Mesothelial cell of epicardium (in vitro differentiated cells): ENCODE data around the gene ADGRA1. TPM values are rescaled to one million over a fixed set of nuclear protein-coding genes. Genes with fewer than 3 reads are reported as not detected.
"Not testable (repeated sequence)": the region's sequence is repeated elsewhere in the genome, so short reads cannot be mapped to it uniquely, and the experiment has no call there.

Source experiments
- DNase-seq, 2 experiments: peaks; one replicate each; pipeline ENCODE4 v3.0.0; 2021; ENCODE audit warnings: low spot score in 2 of 2; ENCODE audit not compliant: unreplicated experiment in 2 of 2
- H3K27ac Mint-ChIP-seq: 2 replicates; pipeline ENCODE4 v1.8.0; 2021; ENCODE audit warnings: mixed read lengths
- H3K27me3 Mint-ChIP-seq: 2 replicates; pipeline ENCODE4 v1.8.0; 2021; ENCODE audit warnings: low read depth, mixed read lengths
- H3K36me3 Mint-ChIP-seq: 2 replicates; pipeline ENCODE4 v1.8.0; 2021; ENCODE audit warnings: mixed read lengths
- H3K4me1 Mint-ChIP-seq: 2 replicates; pipeline ENCODE4 v1.8.0; 2021; ENCODE audit warnings: mixed read lengths
- H3K4me3 Mint-ChIP-seq: 2 replicates; pipeline ENCODE4 v1.8.0; 2021; ENCODE audit warnings: mild to moderate bottlenecking, moderate library complexity, mixed read lengths
- H3K9me3 Mint-ChIP-seq: 2 replicates; pipeline ENCODE4 v1.8.0; 2021; ENCODE audit warnings: mixed read lengths
- total RNA-seq: library from RNA; stranded (reverse); gene quantifications from 3 replicates; pipeline ENCODE4 v1.2.1, GENCODE V29; 2021
- TF ChIP-seq, protein P1 (sequence below): fragments of 200-600 bp; sonication (generic); IDR thresholded peaks from one replicate; pipeline ENCODE4 v1.5.0; 2021; ENCODE audit warnings: antibody characterized with exemption; ENCODE audit not compliant: unreplicated experiment

ADGRA1 gene
- total RNA-seq, 1 donor from 2014 or later, result not detected

DNA sequence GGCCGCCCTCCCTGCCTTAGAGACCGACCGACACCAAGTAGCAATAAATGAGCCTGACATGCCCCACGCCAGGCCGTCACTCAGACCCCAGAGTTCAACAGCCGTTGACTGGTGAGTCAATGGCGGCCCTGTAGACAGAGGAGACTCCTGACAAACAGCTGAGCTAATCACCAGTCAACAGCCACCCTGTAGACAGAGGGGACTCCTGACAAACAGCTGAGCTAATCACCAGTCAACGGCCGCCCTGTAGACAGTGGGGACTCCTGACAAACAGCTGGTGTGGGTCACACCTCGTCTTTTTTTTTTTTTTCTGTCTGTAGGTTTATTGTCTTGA is 55.4 kb downstream of the ADGRA1 start:
- Mint-ChIP-seq H3K9me3 (peaks cover 19% of the 10 kb centered on the region), H3K27ac (no peak overlapping the region), H3K4me3 (no peak overlapping the region), H3K27me3 (peaks cover 8% of the 10 kb centered on the region), H3K36me3 (no peaks in the 10 kb centered on the region), H3K4me1 (peaks cover 13% of the 10 kb centered on the region)
- TF ChIP-seq, protein P1, sequence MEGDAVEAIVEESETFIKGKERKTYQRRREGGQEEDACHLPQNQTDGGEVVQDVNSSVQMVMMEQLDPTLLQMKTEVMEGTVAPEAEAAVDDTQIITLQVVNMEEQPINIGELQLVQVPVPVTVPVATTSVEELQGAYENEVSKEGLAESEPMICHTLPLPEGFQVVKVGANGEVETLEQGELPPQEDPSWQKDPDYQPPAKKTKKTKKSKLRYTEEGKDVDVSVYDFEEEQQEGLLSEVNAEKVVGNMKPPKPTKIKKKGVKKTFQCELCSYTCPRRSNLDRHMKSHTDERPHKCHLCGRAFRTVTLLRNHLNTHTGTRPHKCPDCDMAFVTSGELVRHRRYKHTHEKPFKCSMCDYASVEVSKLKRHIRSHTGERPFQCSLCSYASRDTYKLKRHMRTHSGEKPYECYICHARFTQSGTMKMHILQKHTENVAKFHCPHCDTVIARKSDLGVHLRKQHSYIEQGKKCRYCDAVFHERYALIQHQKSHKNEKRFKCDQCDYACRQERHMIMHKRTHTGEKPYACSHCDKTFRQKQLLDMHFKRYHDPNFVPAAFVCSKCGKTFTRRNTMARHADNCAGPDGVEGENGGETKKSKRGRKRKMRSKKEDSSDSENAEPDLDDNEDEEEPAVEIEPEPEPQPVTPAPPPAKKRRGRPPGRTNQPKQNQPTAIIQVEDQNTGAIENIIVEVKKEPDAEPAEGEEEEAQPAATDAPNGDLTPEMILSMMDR, result no peak
- DNase-seq, result no peak

DNA sequence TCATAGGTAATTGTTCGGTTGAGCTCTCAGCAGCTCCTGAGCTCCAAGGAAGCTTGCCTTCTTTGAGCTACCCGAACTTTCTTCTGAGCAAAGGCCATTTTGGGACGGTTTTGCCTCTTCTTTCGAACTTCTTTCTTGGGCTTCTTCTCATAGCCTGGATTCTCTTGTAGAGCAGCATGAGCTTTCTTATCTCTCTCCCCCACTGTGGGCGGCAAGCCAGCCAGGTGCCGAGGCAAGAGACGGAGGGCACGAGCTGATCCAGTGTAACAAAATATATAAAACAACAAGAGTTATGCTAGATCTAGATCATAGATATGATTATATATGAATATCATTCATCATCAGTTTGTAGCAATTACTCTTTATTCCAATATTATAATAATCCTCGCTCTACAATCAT is 55.8 kb downstream of the ADGRA1 start:
- Mint-ChIP-seq H3K4me3 (peak overlapping the region; percentile 45), H3K36me3 (no peaks in the 10 kb centered on the region), H3K4me1 (peaks cover 13% of the 10 kb centered on the region), H3K27me3 (peaks cover 11% of the 10 kb centered on the region), H3K27ac (peak overlapping the region; percentile 53), H3K9me3 (peaks cover 20% of the 10 kb centered on the region)
- DNase-seq, result no peak
- TF ChIP-seq, protein P1, result no peak

DNA sequence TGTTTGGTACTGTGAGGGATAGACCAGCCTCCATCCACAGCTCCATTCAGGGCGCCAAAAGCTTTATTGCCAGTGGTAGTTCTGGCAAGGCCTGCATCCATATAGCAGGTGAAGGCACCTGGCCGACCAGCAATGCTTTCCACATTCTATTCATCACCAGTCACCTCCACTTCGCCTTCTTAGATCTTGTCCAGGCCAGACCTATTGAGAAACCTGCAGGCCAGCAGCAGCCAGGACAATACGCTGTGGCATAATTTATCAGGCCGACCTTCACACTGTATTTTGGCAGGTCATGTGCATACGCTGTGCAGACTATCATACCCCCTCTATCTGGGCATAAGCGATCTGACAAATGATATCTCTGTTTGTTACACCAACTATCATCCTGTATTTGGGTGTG is 57.0 kb downstream of the ADGRA1 start:
- Mint-ChIP-seq H3K27ac (no peak overlapping the region), H3K4me3 (no peak overlapping the region), H3K27me3 (peaks cover 22% of the 10 kb centered on the region), H3K4me1 (peaks cover 13% of the 10 kb centered on the region), H3K9me3 (peaks cover 32% of the 10 kb centered on the region), H3K36me3 (no peaks in the 10 kb centered on the region)
- no peak for DNase-seq
- TF ChIP-seq, protein P1, result no peak

DNA sequence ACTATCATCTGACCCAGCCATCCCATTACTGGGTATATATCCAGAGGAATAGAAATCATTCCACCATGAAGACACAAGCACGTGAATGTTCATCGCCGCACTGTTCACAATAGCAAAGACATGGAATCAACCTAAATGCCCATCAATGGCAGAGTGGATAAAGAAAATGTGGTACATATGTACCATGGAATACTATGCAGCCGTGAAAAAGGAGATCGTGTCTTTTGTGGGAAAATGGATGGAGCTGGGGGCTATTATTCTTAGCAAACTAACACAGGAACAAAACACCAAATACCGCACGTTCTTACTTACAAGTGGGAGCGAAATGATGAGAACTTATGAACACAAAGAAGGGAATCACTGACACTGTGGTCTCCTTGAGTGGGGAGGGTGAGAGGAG is 62.5 kb downstream of the ADGRA1 start:
- Mint-ChIP-seq H3K4me3 (no peak overlapping the region), H3K27ac (no peak overlapping the region), H3K36me3 (no peaks in the 10 kb centered on the region), H3K27me3 (peaks cover 64% of the 10 kb centered on the region), H3K9me3 (peaks cover 36% of the 10 kb centered on the region), H3K4me1 (peaks cover 8% of the 10 kb centered on the region)
- TF ChIP-seq, protein P1, result no peak
- no peak for DNase-seq

DNA sequence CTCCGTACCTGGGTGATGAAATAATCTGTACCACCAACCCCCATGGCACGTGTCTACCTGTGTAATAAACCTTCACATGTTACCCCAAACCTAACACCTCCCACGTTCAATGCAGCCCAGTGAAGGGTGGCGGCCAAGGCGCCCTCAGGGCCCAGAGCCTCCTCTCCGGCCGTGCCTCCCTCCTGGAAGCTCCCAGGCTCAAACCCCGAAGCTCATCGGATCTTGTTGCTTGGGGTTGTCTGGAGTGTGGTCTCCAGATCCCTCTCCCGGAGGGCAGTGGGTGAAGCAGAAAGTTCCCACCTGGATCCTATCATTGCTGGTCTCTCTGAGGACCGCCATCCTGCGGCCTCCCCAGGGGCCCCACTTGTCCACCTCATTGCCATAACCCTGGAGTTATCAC is 62.9 kb downstream of the ADGRA1 start:
- DNase-seq, result no peak
- Mint-ChIP-seq H3K27me3 (peaks cover 66% of the 10 kb centered on the region), H3K36me3 (no peaks in the 10 kb centered on the region), H3K27ac (no peak overlapping the region), H3K4me3 (no peak overlapping the region), H3K4me1 (peaks cover 8% of the 10 kb centered on the region), H3K9me3 (peaks cover 36% of the 10 kb centered on the region)
- TF ChIP-seq, protein P1, result no peak

DNA sequence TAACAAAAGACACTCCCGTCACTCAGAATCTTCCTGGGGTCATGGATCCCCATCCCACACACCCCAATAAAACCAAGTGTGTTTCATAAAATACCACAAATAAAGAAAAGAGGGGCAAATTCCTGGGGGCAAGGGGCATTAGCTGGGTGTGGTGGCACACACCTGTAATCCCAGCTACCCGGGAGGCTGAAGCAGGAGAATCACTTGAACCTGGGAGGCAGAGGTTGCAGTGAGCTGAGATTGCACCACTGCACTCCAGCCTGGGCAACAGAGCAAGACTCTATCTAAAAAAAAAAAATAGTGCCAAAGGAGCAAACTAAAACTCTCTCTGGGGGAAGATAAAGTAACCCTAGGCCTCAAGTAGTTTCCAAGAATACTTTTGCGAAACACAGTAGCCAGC is 63.3 kb downstream of the ADGRA1 start:
- H3K4me3 Mint-ChIP-seq, H3K36me3 Mint-ChIP-seq, H3K4me1 Mint-ChIP-seq, DNase-seq, H3K27ac Mint-ChIP-seq: not testable (repeated sequence)
- Mint-ChIP-seq H3K9me3 (peaks cover 36% of the 10 kb centered on the region), H3K27me3 (peaks cover 66% of the 10 kb centered on the region)
